ENCODE results near the gene CEP112.

Gene CEP112

DNA sequence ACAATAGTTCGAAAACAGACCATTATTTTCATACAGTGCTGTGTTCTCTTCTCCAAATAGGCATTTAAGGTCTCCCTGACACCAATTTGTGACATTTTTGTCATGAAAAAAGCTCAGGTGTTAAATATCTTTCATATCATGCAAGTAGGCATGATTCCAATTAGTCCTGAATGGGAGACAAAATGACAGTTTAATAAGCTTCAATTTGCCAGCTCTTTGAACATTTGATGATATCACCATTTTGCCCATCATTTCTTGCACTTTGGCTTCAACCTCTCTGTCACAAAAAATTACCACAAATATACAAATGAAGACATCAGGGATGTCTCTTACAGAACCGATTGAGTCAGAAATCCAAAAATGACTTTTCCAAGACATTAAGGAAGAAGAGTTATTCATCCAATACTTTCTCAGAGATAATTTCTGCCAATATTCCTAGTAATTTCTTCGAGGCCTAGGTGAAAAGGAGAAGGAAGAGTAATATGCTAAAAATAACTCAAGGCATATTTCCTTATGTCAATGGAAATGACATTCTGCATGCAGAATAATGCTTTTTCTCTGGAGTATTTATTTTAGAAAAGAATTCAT, 298.1 kb downstream of the CEP112 start:
- TF ChIP-seq ZFX (IDR thresholded peaks at IDR 0.05), result no peak
- TF ChIP-seq, protein P1, sequence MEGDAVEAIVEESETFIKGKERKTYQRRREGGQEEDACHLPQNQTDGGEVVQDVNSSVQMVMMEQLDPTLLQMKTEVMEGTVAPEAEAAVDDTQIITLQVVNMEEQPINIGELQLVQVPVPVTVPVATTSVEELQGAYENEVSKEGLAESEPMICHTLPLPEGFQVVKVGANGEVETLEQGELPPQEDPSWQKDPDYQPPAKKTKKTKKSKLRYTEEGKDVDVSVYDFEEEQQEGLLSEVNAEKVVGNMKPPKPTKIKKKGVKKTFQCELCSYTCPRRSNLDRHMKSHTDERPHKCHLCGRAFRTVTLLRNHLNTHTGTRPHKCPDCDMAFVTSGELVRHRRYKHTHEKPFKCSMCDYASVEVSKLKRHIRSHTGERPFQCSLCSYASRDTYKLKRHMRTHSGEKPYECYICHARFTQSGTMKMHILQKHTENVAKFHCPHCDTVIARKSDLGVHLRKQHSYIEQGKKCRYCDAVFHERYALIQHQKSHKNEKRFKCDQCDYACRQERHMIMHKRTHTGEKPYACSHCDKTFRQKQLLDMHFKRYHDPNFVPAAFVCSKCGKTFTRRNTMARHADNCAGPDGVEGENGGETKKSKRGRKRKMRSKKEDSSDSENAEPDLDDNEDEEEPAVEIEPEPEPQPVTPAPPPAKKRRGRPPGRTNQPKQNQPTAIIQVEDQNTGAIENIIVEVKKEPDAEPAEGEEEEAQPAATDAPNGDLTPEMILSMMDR (conservative IDR thresholded peaks at IDR 0.05), result no peak
- H3K27ac ChIP-seq, result no peak overlapping the region

- no peak overlapping the region for H3K27ac ChIP-seq
- TF ChIP-seq, protein P1 (conservative IDR thresholded peaks at IDR 0.05), result no peak
- no peak for TF ChIP-seq ZFX (IDR thresholded peaks at IDR 0.05)
Measured at GRCh38 chr17:65892912-65893377, 299.0 kb downstream of the CEP112 start.

DNA sequence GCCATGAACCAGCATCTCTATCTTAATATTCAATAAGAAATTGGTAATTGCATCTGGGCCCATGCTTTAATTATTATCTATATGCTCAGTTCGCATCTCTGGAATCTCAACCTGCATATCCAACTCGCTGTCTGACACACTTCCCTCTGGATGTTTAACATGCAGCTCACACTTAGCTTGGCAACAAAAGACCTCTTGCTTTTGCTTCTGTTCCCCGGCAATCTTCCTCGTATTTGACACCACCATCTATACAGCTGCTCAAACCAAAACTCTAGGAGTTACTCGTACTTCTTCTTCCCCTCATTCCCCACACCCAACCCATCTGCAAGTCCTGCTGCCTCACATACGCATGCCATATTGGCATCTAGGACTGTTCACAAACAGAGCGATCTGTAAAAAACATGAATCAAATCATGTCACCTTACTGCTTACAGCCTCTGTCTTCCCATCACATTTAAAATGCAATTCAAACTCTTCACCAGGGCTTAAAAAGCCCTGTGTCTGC, 300.6 kb downstream of the CEP112 start:
- no peak overlapping the region for H3K27ac ChIP-seq
- TF ChIP-seq ZFX (IDR thresholded peaks at IDR 0.05), result no peak
- TF ChIP-seq, protein P1 (conservative IDR thresholded peaks at IDR 0.05), result no peak

DNA sequence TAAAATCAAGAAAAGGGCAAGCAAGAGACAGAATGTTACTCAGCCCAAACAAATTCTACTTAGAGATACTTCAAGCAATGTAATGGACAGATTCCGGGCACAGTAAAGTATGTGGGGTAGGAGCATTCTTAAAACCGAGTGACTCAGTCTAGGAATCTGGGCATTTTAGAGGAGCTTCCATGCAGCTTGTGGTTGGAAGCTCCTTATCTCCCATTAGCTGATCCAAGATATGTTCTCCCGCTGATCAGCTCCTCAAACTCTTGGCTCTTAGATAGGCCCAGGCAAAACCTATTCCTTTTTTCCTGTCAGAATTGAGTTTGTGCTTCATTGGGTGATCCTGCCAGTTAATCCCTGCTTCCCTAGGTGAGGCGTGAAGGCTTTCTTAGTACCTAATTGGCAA, 303.3 kb downstream of the CEP112 start:
- no peak overlapping the region for H3K27ac ChIP-seq
- no peak for TF ChIP-seq ZFX (IDR thresholded peaks at IDR 0.05)
- TF ChIP-seq, protein P1 (conservative IDR thresholded peaks at IDR 0.05), result no peak

- H3K27ac ChIP-seq, result no peak overlapping the region
- TF ChIP-seq, protein P1 (conservative IDR thresholded peaks at IDR 0.05), result no peak
- TF ChIP-seq ZFX (IDR thresholded peaks at IDR 0.05), result no peak
Measured at GRCh38 chr17:65886315-65887245, 305.4 kb downstream of the CEP112 start.

GRCh38 chr17:65885541-65886312, 306.2 kb downstream of the CEP112 start:
- H3K27ac ChIP-seq, result no peak overlapping the region
- TF ChIP-seq, protein P1 (conservative IDR thresholded peaks at IDR 0.05), result no peak
- no peak for TF ChIP-seq ZFX (IDR thresholded peaks at IDR 0.05)

Measured in C4-2B (cell line).